Hematopoietic multipotent progenitor cell (in vitro differentiated cells): Measurements from ENCODE around the gene DNTT. TPM values are rescaled to one million over a fixed set of nuclear protein-coding genes. Genes with fewer than 3 reads are reported as not detected.
A peak's percentile ranks its signal among the peaks of the same experiment; 100 is the strongest.

Source experiments
- DNase-seq, 3 donors: peaks; one replicate each; pipeline ENCODE4 v3.0.0-alpha.2; 2011 to 2015; ENCODE audit warnings: low read depth in 2 of 3, low spot score in 2 of 3
- total RNA-seq: library from RNA; depleted of rRNA; stranded (reverse); fragments of >200 nt; gene quantifications from one replicate; pipeline ENCODE4 v1.2.3, GENCODE V29; 2012

The DNTT gene
- total RNA-seq, 1 donor, result 7.0 TPM

- peak; percentile 26 to 91 (median 85) for DNase-seq
Observed at GRCh38 chr10:96339956-96340904, 36.0 kb downstream of the DNTT start.

- no peak for DNase-seq
Observed at GRCh38 chr10:96341219-96342182, 37.3 kb downstream of the DNTT start.

- no peak for DNase-seq
Observed at GRCh38 chr10:96342402-96342801, 38.2 kb downstream of the DNTT start.

- DNase-seq, result no peak
Observed at GRCh38 chr10:96344178-96344577, 39.9 kb downstream of the DNTT start.

GRCh38 chr10:96345222-96345621 lies 41.0 kb downstream of the DNTT start:
- peak in 2 of 3 donors; percentile 11 to 63 for DNase-seq

GRCh38 chr10:96346295-96346694 lies 42.1 kb downstream of the DNTT start:
- no peak for DNase-seq

- DNase-seq, result no peak
Observed at GRCh38 chr10:96352027-96352426, 47.8 kb downstream of the DNTT start.

- no peak for DNase-seq
Observed at GRCh38 chr10:96352582-96352981, 48.3 kb downstream of the DNTT start.

- DNase-seq, result no peak
Observed at GRCh38 chr10:96357038-96357620, 52.9 kb downstream of the DNTT start.

- no peak for DNase-seq
Observed at GRCh38 chr10:96358851-96359540, 54.8 kb downstream of the DNTT start, which contains the start of gene OPALIN. TSS of gene OPALIN (minus strand) at chr10:96359002. CDS start at chr10:96358896, 106 bp downstream.

- no peak for DNase-seq
Observed at GRCh38 chr10:96359616-96360015, 55.4 kb downstream of the DNTT start.

GRCh38 chr10:96360331-96360730 lies 56.1 kb downstream of the DNTT start:
- DNase-seq, result no peak

- DNase-seq, result no peak
Observed at GRCh38 chr10:96360766-96361165, 56.5 kb downstream of the DNTT start.

GRCh38 chr10:96365571-96365970 lies 61.3 kb downstream of the DNTT start:
- no peak for DNase-seq

- no peak for DNase-seq
Observed at GRCh38 chr10:96366508-96366907, 62.3 kb downstream of the DNTT start.

- DNase-seq, result no peak
Observed at GRCh38 chr10:96367470-96367869, 63.2 kb downstream of the DNTT start.

- no peak for DNase-seq
Observed at GRCh38 chr10:96368971-96369370, 64.7 kb downstream of the DNTT start.

- no peak for DNase-seq
Observed at GRCh38 chr10:96369890-96370583, 65.8 kb downstream of the DNTT start.

- peak; percentile 31 to 62 (median 46) for DNase-seq
Observed at GRCh38 chr10:96370584-96371157, 66.4 kb downstream of the DNTT start.
